Keratinocyte (primary cell): ENCODE results near the gene CSNK2A2. TPM values are rescaled to one million over a fixed set of nuclear protein-coding genes. Genes with fewer than 3 reads are reported as not detected.

Experiments
- DNase-seq: peaks from one replicate; pipeline ENCODE4 v3.0.0-alpha.2; 2011; ENCODE audit warnings: low read depth, missing footprints, low spot score
- FAIRE-seq: peaks from 2 replicates; lab custom pipeline; 2011; peaks lifted over from hg19 to GRCh38; lab: Jason Lieb, UNC
- H2AFZ ChIP-seq: 2 replicates; pipeline ENCODE4 v1.6.0; 2012; ENCODE audit warnings: low read length, control low read depth, inconsistent platforms; ENCODE audit not compliant: control insufficient read depth
- H3K27ac ChIP-seq: 2 replicates; pipeline ENCODE4 v1.5.1; 2011; ENCODE audit warnings: low read length; ENCODE audit not compliant: control insufficient read depth, insufficient read depth
- H3K27me3 ChIP-seq: 3 replicates; pipeline ENCODE4 v1.6.0; 2011; ENCODE audit warnings: low read length; ENCODE audit not compliant: control insufficient read depth, insufficient read depth; ENCODE audit errors: extremely low read depth
- H3K36me3 ChIP-seq, 2 experiments: 2 replicates in 1 of 2; 3 replicates in 1 of 2; pipeline ENCODE4 v1.5.1; 2011; ENCODE audit warnings: low read length in 2 of 2, mild to moderate bottlenecking in 1 of 2; ENCODE audit not compliant: control insufficient read depth in 2 of 2, insufficient read depth in 2 of 2; ENCODE audit errors: extremely low read depth in 1 of 2
- H3K4me1 ChIP-seq: 3 replicates; pipeline ENCODE4 v1.5.1; 2011; ENCODE audit warnings: low read length; ENCODE audit not compliant: control insufficient read depth, insufficient read depth; ENCODE audit errors: extremely low read depth
- H3K4me2 ChIP-seq: 3 replicates; pipeline ENCODE4 v1.6.0; 2011; ENCODE audit warnings: low read depth, low read length; ENCODE audit not compliant: control insufficient read depth, insufficient read depth; ENCODE audit errors: extremely low read depth
- H3K4me3 ChIP-seq, 3 experiments: fragments of 200-600 bp in 1 of 3; sonication (generic) in 1 of 3; 2 replicates in 2 of 3; 3 replicates in 1 of 3; pipeline ENCODE4 v1.5.1; 2011 to 2016; ENCODE audit warnings: low read length in 3 of 3, mild to moderate bottlenecking in 3 of 3, control low read depth in 2 of 3, inconsistent platforms in 1 of 3, low read depth in 1 of 3, mixed read lengths in 1 of 3, mixed run types in 1 of 3, moderate library complexity in 1 of 3; ENCODE audit not compliant: control insufficient read depth in 2 of 3, insufficient read depth in 2 of 3; ENCODE audit errors: extremely low read depth in 1 of 3
- H3K79me2 ChIP-seq: 2 replicates; pipeline ENCODE4 v1.6.0; 2012; ENCODE audit warnings: low read length; ENCODE audit not compliant: control insufficient read depth, insufficient read depth
- H3K9ac ChIP-seq: 3 replicates; pipeline ENCODE4 v1.6.0; 2011; ENCODE audit warnings: low read length; ENCODE audit not compliant: control insufficient read depth, insufficient read depth; ENCODE audit errors: extremely low read depth
- H3K9me1 ChIP-seq: 3 replicates; pipeline ENCODE4 v1.6.0; 2011; ENCODE audit warnings: low read length; ENCODE audit not compliant: control insufficient read depth, insufficient read depth; ENCODE audit errors: extremely low read depth
- H3K9me3 ChIP-seq: 2 replicates; pipeline ENCODE4 v1.5.1; 2012; ENCODE audit warnings: low read depth, low read length; ENCODE audit not compliant: control insufficient read depth
- H4K20me1 ChIP-seq: 3 replicates; pipeline ENCODE4 v1.6.0; 2011; ENCODE audit warnings: low read length; ENCODE audit not compliant: control insufficient read depth, insufficient read depth; ENCODE audit errors: extremely low read depth
- CTCF ChIP-seq, 3 experiments: IDR thresholded peaks in 1 of 3; conservative IDR thresholded peaks in 1 of 3; optimal IDR thresholded peaks in 1 of 3; 2 replicates in 2 of 3; 3 replicates in 1 of 3; pipeline versions ENCODE3 to v1.5.1; 2011; ENCODE audit warnings: low read length in 3 of 3, mild to moderate bottlenecking in 3 of 3, moderate library complexity in 2 of 3, control low read depth in 1 of 3, inconsistent platforms in 1 of 3; ENCODE audit not compliant: insufficient read depth in 2 of 3; ENCODE audit errors: extremely low read depth in 1 of 3
- EZH2 ChIP-seq: IDR thresholded peaks from one replicate; pipeline ENCODE4 v1.6.1; 2012; ENCODE audit warnings: inconsistent platforms, mild to moderate bottlenecking, low read length, moderate library complexity
- dilution Hi-C: fragments of 300-500 bp; cut with MboI; formaldehyde crosslinking; loops from one replicate; pipeline ENCODE4 v1.7.0; 2020; ENCODE audit warnings: low sequenced_read_pairs; ENCODE audit not compliant: extremely low pct_ligation_motif_present
- polyA plus RNA-seq, 5 experiments: library from polyadenylated mRNA; depleted of rRNA in 3 of 5; stranded (reverse) in 3 of 5; stranded (forward) in 1 of 5; unstranded in 1 of 5; fragments of >200 nt; gene quantifications; 1 replicate in 1 of 5; 2 replicates in 3 of 5; 3 replicates in 1 of 5; pipeline versions ENCODE4 v1.2.1 to v1.2.3, GENCODE V29; 2011 to 2012; ENCODE audit warnings: missing spikeins in 2 of 5, low read depth in 1 of 5, low replicate concordance in 1 of 5

Gene CSNK2A2
- polyA plus RNA-seq, 1 donor (not counting 4 experiments of a cell fraction or from before 2014, with no cell fraction given), result 49.6 TPM

- no peaks in the 10 kb centered on the region for H3K9me1 ChIP-seq
Measured at GRCh38 chr16:58186176-58186944, 11.5 kb downstream of the CSNK2A2 start.

GRCh38 chr16:58177353-58177710, 20.6 kb downstream of the CSNK2A2 start:
- TF ChIP-seq EZH2 (no peak), CTCF (optimal IDR thresholded peaks at IDR 0.05 in 1 of 3, IDR thresholded peaks at IDR 0.05 in 1 of 3, conservative IDR thresholded peaks at IDR 0.05 in 1 of 3; ENCODE audit: extremely low read depth in 1 of 3, insufficient read depth in 2 of 3, low read length in 3 of 3) (no peak)
- Histone ChIP-seq H3K79me2 (peaks cover 21% of the 10 kb centered on the region), H2AFZ (no peak overlapping the region), H3K9me3 (no peaks in the 10 kb centered on the region), H3K27ac (no peak overlapping the region), H3K4me2 (no peak overlapping the region), H3K9me1 (no peaks in the 10 kb centered on the region), H3K4me1 (no peaks in the 10 kb centered on the region), H3K36me3 (peaks cover 20 to 24% of the 10 kb centered on the region in 2 experiments), H3K27me3 (no peaks in the 10 kb centered on the region), H3K4me3 (no peak overlapping the region), H3K9ac (no peak overlapping the region), H4K20me1 (peaks cover 3% of the 10 kb centered on the region)
- no peak for DNase-seq
- dilution Hi-C loops, result no loop called here
- FAIRE-seq, result no peak

More at GRCh38 chr16:58186176-58186944, 11.5 kb downstream of the CSNK2A2 start:
- Histone ChIP-seq H3K79me2 (peaks cover 19% of the 10 kb centered on the region), H3K36me3 (peaks cover 25 to 31% of the 10 kb centered on the region in 2 experiments), H3K4me2 (no peak overlapping the region), H4K20me1 (no peaks in the 10 kb centered on the region), H3K27ac (no peak overlapping the region), H3K4me1 (no peaks in the 10 kb centered on the region), H3K27me3 (no peaks in the 10 kb centered on the region), H3K9me3 (no peaks in the 10 kb centered on the region), H3K9ac (no peak overlapping the region), H3K4me3 (no peak overlapping the region), H2AFZ (no peak overlapping the region)
- TF ChIP-seq EZH2, result no peak
- TF ChIP-seq CTCF (optimal IDR thresholded peaks at IDR 0.05 in 1 of 3, IDR thresholded peaks at IDR 0.05 in 1 of 3, conservative IDR thresholded peaks at IDR 0.05 in 1 of 3; ENCODE audit: extremely low read depth in 1 of 3, insufficient read depth in 2 of 3, low read length in 3 of 3), result no peak
- FAIRE-seq, result no peak
- no peak for DNase-seq
- dilution Hi-C loops, result no loop called here
